GM12872 (cell line): ENCODE results near the gene VTA1.

Experiments used
- CTCF ChIP-seq: IDR thresholded peaks from 3 replicates; pipeline ENCODE4 v1.5.1; 2011; ENCODE audit warnings: low read depth, mild to moderate bottlenecking, low read length, moderate library complexity; ENCODE audit not compliant: insufficient read depth

VTA1 gene

GRCh38 chr6:142242269-142242668 is 95.2 kb downstream of the VTA1 start:
- TF ChIP-seq CTCF: no peak

- no peak for TF ChIP-seq CTCF
Observed at GRCh38 chr6:142246960-142247359, 99.9 kb downstream of the VTA1 start.

- no peak for TF ChIP-seq CTCF
Observed at GRCh38 chr6:142249266-142249665, 102.2 kb downstream of the VTA1 start.

- no peak for TF ChIP-seq CTCF
Observed at GRCh38 chr6:142251930-142252445, 104.9 kb downstream of the VTA1 start.

GRCh38 chr6:142254513-142254912 is 107.5 kb downstream of the VTA1 start:
- no peak for TF ChIP-seq CTCF

- no peak for TF ChIP-seq CTCF
Observed at GRCh38 chr6:142255785-142256184, 108.7 kb downstream of the VTA1 start.

GRCh38 chr6:142258305-142258704 is 111.2 kb downstream of the VTA1 start:
- no peak for TF ChIP-seq CTCF
